ENCODE results near the gene ASCL1.

Gene ASCL1

DNA sequence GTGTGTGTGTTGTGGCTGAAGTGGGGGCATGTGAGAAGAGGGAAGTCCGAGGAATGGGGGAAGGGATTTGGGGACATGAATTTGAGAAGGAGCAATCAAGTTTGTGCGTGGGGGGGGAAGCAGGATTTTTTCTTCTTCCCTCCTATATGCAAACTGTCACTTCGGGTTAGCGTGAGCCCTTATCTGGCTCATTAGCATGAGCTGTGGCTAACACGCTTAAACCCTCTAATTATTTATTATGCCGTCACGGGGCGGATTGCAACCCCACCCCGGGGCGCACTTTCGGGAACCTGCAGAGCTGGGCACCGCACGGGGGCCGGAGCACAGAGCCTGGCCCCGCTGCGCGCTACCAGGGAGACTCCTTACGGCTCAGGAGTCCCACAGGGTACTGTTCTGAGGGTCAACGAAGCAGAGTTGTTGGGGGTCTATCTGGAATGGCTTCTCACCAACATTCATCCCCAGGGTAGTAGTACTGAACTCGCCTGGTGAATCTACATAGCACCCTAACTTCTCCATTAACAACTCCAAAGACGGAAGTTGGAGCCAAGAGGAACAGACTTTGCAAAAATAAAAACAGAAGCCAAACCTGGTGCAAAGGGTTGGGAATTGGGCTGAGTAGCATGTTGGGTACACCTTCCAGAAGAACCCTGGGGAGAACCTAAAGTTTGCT is 6.4 kb upstream of the ASCL1 start:
- no peak for DNase-seq

GRCh38 chr12:102951841-102952240 is 5.6 kb upstream of the ASCL1 start:
- no peak for DNase-seq

GRCh38 chr12:102953221-102953620 is 4.3 kb upstream of the ASCL1 start:
- no peak for DNase-seq

GRCh38 chr12:102954134-102954533 is 3.3 kb upstream of the ASCL1 start:
- DNase-seq: no peak

- DNase-seq: peak in 35 of 56 donors; percentile 9 to 72 (median 37)
Observed at GRCh38 chr12:102955926-102956737, 1.3 kb upstream of the ASCL1 start.

- DNase-seq: no peak
Observed at GRCh38 chr12:102956738-102957327, 641 bp upstream of the ASCL1 start.

DNA sequence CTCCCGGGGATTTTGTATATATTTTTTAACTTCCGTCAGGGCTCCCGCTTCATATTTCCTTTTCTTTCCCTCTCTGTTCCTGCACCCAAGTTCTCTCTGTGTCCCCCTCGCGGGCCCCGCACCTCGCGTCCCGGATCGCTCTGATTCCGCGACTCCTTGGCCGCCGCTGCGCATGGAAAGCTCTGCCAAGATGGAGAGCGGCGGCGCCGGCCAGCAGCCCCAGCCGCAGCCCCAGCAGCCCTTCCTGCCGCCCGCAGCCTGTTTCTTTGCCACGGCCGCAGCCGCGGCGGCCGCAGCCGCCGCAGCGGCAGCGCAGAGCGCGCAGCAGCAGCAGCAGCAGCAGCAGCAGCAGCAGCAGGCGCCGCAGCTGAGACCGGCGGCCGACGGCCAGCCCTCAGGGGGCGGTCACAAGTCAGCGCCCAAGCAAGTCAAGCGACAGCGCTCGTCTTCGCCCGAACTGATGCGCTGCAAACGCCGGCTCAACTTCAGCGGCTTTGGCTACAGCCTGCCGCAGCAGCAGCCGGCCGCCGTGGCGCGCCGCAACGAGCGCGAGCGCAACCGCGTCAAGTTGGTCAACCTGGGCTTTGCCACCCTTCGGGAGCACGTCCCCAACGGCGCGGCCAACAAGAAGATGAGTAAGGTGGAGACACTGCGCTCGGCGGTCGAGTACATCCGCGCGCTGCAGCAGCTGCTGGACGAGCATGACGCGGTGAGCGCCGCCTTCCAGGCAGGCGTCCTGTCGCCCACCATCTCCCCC is 777 bp downstream of the ASCL1 start:
- peak in 22 of 56 donors; percentile 10 to 64 (median 40) for DNase-seq

DNA sequence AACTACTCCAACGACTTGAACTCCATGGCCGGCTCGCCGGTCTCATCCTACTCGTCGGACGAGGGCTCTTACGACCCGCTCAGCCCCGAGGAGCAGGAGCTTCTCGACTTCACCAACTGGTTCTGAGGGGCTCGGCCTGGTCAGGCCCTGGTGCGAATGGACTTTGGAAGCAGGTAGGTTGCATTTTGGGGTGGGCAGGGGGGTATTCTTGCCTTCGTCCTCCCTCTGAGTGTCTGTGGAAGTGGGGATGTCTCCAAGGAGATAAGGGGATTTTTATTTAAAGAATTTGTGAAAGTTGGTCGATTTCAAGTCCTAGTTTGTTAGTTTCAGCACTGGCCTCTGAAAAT is 1.3 kb downstream of the ASCL1 start:
- DNase-seq: peak in 1 of 56 donors; percentile 39

DNA sequence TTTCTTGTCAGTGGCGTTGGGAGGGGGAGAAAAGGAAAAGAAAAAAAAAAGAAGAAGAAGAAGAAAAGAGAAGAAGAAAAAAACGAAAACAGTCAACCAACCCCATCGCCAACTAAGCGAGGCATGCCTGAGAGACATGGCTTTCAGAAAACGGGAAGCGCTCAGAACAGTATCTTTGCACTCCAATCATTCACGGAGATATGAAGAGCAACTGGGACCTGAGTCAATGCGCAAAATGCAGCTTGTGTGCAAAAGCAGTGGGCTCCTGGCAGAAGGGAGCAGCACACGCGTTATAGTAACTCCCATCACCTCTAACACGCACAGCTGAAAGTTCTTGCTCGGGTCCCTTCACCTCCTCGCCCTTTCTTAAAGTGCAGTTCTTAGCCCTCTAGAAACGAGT is 1.9 kb downstream of the ASCL1 start:
- DNase-seq: no peak

DNA sequence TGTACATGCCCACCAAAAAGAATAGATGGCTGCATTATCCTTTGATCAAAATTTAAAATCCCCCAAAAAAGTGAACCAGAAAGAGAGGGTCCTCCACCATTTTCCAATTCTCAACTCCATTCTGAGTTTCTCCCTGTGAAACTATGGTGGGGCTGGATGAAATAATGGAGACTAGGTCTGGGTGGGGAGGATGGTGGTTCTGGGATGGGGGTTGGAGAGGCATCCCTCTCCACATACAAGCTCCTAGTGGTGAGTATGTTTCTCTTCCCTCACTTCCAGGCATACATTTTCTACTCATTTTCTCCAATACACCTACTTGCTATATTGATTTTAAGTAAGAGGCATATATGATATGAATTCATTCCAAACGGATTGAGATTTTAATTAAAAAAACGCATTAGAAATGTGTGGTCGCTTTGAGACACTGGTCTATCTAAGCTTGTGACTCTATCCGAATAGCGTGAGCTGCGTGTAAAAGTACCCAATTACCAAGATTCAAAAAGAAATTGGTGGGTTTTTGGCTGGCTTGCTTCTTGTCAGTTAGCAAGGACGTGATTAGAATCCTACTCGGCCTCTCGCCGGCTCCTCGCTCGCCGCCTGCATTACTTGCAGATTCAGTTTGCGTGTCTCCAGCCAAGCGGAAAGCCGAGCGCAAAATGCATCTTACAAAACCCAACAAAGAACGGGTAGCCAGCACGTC is 3.4 kb downstream of the ASCL1 start:
- peak in 45 of 56 donors; percentile 8 to 77 (median 41) for DNase-seq

DNA sequence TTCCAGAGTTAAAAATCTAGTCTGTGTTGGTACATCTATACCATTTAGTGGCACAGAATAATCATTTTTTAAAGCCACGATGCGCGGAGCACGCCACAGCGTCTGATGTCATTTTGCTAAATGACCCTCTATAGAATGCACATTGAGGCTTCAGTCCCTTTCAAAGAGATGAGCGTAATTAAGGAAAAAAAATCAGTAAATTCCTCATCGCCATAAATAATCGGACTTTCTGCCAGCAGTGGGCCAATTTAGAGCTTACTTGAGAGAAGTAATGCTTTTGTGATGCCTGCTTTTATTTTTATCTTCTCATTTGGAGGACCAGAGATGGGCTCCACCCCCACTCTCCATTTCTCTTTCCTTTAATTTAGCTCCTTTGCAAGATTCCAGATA is 4.0 kb downstream of the ASCL1 start:
- no peak for DNase-seq

- DNase-seq: no peak
Observed at GRCh38 chr12:102962532-102962931, 5.1 kb downstream of the ASCL1 start.

GRCh38 chr12:102962986-102963385 is 5.5 kb downstream of the ASCL1 start:
- no peak for DNase-seq

- DNase-seq: no peak
Observed at GRCh38 chr12:102963796-102964195, 6.3 kb downstream of the ASCL1 start.

- DNase-seq: peak in 19 of 56 donors; percentile 1 to 45 (median 21)
Observed at GRCh38 chr12:102964872-102965271, 7.4 kb downstream of the ASCL1 start.

GRCh38 chr12:102965281-102966155 is 8.0 kb downstream of the ASCL1 start:
- peak in 43 of 56 donors; percentile 13 to 78 (median 52) for DNase-seq

DNA sequence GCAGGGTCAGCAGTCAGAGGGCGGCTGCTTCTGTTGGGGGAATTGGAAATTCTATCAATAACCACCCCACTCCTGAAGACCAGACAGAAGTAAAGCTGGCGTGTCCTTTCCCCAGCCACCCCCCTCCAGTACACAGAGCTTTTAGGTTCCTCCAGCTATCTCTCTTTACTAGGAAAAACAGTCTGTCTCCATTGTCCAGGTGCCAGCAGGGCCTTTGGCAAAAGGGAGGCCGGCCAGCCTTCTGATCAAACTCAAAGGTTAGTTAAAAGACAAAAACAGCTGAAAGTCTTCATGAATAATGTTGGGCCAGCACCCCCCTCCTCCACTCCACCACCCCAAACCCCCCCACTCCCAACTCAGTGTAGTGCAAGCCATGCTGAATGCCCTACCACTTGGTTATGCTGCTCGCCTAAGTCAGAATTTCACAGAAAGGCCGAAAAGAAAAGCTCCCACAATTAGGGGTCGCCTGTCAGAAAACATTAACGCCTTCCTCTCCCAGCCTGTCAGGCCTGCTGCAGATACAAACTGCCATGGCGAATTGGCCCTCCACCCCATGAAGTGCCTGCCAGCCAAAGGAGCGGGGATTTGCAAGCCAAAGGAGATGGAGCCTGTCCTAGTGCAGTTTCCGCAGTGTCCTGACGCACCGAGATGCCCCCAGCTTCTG is 8.9 kb downstream of the ASCL1 start:
- DNase-seq: peak in 12 of 56 donors; percentile 1 to 29 (median 12)

DNA sequence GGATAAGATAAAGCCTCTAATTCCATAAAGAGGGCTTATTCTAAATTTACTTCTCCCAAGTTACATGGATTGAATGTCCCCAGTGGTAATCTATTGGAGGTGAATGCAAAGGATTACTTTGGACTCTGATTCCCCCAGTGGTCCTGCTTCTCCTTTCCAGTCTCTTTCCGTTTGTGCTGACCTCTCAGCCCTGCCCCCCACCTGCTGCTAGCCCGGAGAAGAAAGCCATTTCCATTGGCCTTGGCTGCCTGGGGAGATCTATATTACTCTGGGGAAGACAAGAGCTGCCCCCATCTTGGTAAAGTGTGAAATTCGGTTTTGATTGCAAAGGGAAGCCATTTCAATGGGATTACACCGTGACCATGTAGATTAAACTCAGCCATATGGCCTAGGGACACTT is 13.3 kb downstream of the ASCL1 start:
- DNase-seq: no peak

DNA sequence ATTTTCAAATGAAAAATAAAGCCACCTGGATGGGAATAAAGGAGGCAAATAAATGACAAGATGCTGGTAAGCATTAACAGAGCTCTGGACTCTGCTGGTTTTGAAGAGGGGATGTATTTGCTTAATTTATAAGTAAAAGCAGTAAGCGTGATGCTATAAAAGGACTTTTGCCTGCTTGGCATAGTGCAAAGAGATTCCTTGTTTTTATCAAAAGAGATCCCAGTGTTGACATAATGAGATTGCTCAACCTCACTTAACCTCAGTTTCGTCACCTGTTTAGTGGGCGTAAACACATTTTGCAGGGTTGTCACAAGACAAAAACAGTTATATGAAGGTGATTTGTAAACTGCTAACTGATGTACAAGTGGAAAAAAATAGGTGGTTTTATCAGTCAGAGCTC is 13.8 kb downstream of the ASCL1 start:
- DNase-seq: no peak

DNA sequence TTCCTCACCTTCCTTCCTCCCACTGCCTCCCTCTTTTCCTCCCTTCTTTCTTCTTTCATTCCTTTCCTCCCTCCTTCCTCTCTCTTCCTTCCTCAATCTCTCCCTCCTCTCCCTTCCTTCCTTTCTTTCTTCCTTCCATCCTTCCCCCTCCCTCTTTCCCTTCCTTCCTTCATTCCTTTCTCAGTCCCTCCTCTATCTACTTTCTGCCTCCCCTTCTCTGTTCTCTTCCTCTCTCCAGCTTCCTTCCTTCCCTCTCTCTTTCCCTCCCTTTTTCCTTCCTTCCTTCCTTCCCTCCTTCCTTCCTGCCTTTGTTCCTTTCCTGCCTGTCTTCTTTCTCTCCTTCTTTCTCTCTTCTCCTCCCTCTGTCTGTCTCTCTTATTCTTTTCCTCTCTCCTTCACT is 16.1 kb downstream of the ASCL1 start:
- no peak for DNase-seq
